Osteocyte (in vitro differentiated cells): ENCODE measurements around the gene SCRN3. TPM values are rescaled to one million over a fixed set of nuclear protein-coding genes. Genes with fewer than 3 reads are reported as not detected.

Experiments
- DNase-seq: peaks from one replicate; pipeline ENCODE4 v3.0.0; 2021; ENCODE audit warnings: mixed read lengths; ENCODE audit not compliant: unreplicated experiment; ENCODE audit errors: extremely low spot score
- H3K27ac Mint-ChIP-seq: one replicate; pipeline ENCODE4 v1.8.0; 2021; ENCODE audit warnings: mild to moderate bottlenecking, mixed read lengths; ENCODE audit not compliant: unreplicated experiment
- H3K27me3 Mint-ChIP-seq: one replicate; pipeline ENCODE4 v1.8.0; 2021; ENCODE audit warnings: mixed read lengths; ENCODE audit not compliant: unreplicated experiment
- H3K36me3 Mint-ChIP-seq: one replicate; pipeline ENCODE4 v1.8.0; 2021; ENCODE audit warnings: mixed read lengths; ENCODE audit not compliant: unreplicated experiment
- H3K4me1 Mint-ChIP-seq: one replicate; pipeline ENCODE4 v1.8.0; 2021; ENCODE audit warnings: mixed read lengths; ENCODE audit not compliant: unreplicated experiment
- H3K4me3 Mint-ChIP-seq: one replicate; pipeline ENCODE4 v1.8.0; 2021; ENCODE audit warnings: mild to moderate bottlenecking, moderate library complexity, mixed read lengths; ENCODE audit not compliant: unreplicated experiment
- H3K9me3 Mint-ChIP-seq: one replicate; pipeline ENCODE4 v1.8.0; 2021; ENCODE audit warnings: mixed read lengths; ENCODE audit not compliant: unreplicated experiment
- CTCF ChIP-seq: fragments of 200-600 bp; sonication (generic); IDR thresholded peaks from 2 replicates; pipeline ENCODE4 v1.5.0; 2021; ENCODE audit warnings: antibody characterized with exemption, mild to moderate bottlenecking, moderate library complexity
- total RNA-seq: library from RNA; stranded (reverse); gene quantifications from 2 replicates; pipeline ENCODE4 v1.2.1, GENCODE V29; 2021

SCRN3 gene
- total RNA-seq, 1 donor from 2014 or later: 35.1 TPM

- H3K4me3 Mint-ChIP-seq: no peak overlapping the region
- no peak overlapping the region for H3K27ac Mint-ChIP-seq
- no peaks in the 10 kb centered on the region for H3K9me3 Mint-ChIP-seq
- H3K4me1 Mint-ChIP-seq: peaks cover 39% of the 10 kb centered on the region
- peaks cover 27% of the 10 kb centered on the region for H3K36me3 Mint-ChIP-seq
- DNase-seq: no peak
- no peak for TF ChIP-seq CTCF
- no peaks in the 10 kb centered on the region for H3K27me3 Mint-ChIP-seq
Observed at GRCh38 chr2:174392706-174393105, 2.8 kb upstream of the SCRN3 start.

GRCh38 chr2:174395969-174396630 lies 570 bp downstream of the SCRN3 start:
- Mint-ChIP-seq H3K27ac (peak overlapping the region; percentile 62), H3K4me3 (peak overlapping the region; percentile 99)
- TF ChIP-seq CTCF: no peak

GRCh38 chr2:174397773-174398172 lies 2.2 kb downstream of the SCRN3 start:
- no peak overlapping the region for H3K27ac Mint-ChIP-seq

More at GRCh38 chr2:174395969-174396630, 570 bp downstream of the SCRN3 start:
- no peaks in the 10 kb centered on the region for H3K9me3 Mint-ChIP-seq
- peaks cover 39% of the 10 kb centered on the region for H3K4me1 Mint-ChIP-seq
- peaks cover 21% of the 10 kb centered on the region for H3K36me3 Mint-ChIP-seq
- DNase-seq: no peak
- H3K27me3 Mint-ChIP-seq: no peaks in the 10 kb centered on the region

GRCh38 chr2:174399171-174399570 lies 3.6 kb downstream of the SCRN3 start:
- H3K27ac Mint-ChIP-seq: no peak overlapping the region

More at GRCh38 chr2:174397773-174398172, 2.2 kb downstream of the SCRN3 start:
- H3K36me3 Mint-ChIP-seq: peaks cover 24% of the 10 kb centered on the region
- peaks cover 33% of the 10 kb centered on the region for H3K4me1 Mint-ChIP-seq
- no peak for DNase-seq
- no peak overlapping the region for H3K4me3 Mint-ChIP-seq
- no peaks in the 10 kb centered on the region for H3K27me3 Mint-ChIP-seq
- TF ChIP-seq CTCF: no peak
- H3K9me3 Mint-ChIP-seq: no peaks in the 10 kb centered on the region

More at GRCh38 chr2:174399171-174399570, 3.6 kb downstream of the SCRN3 start:
- no peak for TF ChIP-seq CTCF
- no peak overlapping the region for H3K4me3 Mint-ChIP-seq
- H3K36me3 Mint-ChIP-seq: peaks cover 35% of the 10 kb centered on the region
- no peak for DNase-seq
- H3K27me3 Mint-ChIP-seq: no peaks in the 10 kb centered on the region
- H3K9me3 Mint-ChIP-seq: no peaks in the 10 kb centered on the region
- H3K4me1 Mint-ChIP-seq: peaks cover 21% of the 10 kb centered on the region
